Heart left ventricle (tissue), 16 donors: Measurements from ENCODE around the gene NFKB1. TPM values are rescaled to one million over a fixed set of nuclear protein-coding genes. Genes with fewer than 3 reads are reported as not detected.

ENCODE experiments used
- ATAC-seq, 4 donors: fragments of 200-7000 bp; cut with Tn5 transposase; one replicate each; pipeline ENCODE4 v1.9.1; 2020 to 2022; ENCODE audit warnings: moderate library complexity in 4 of 4, mild to moderate bottlenecking in 3 of 4, moderate number of reproducible peaks in 1 of 4
- DNase-seq, 5 donors: peaks; one replicate each; pipeline ENCODE4 v3.0.0-alpha.2; 2020
- H3K27ac ChIP-seq, 12 donors: fragments of 200-600 bp; sonication (generic) in 4 of 12; one replicate each; pipeline versions ENCODE4 v1.5.0 to v1.8.0; 2016 to 2022; ENCODE audit warnings: mild to moderate bottlenecking in 2 of 12
- H3K27me3 ChIP-seq, 9 donors: fragments of 200-600 bp; sonication (generic) in 2 of 9; one replicate each; pipeline versions ENCODE4 v1.5.1 to v1.8.0; 2016 to 2022; ENCODE audit warnings: mild to moderate bottlenecking in 3 of 9
- H3K36me3 ChIP-seq, 9 donors: fragments of 200-600 bp; sonication (generic) in 2 of 9; one replicate each; pipeline versions ENCODE4 v1.5.0 to v1.8.0; 2018 to 2022; ENCODE audit warnings: mild to moderate bottlenecking in 2 of 9
- H3K4me1 ChIP-seq, 12 donors: fragments of 200-600 bp; sonication (generic) in 4 of 12; one replicate each; pipeline versions ENCODE4 v1.5.0 to v1.8.0; 2016 to 2022; ENCODE audit warnings: mild to moderate bottlenecking in 3 of 12
- H3K4me3 ChIP-seq, 12 donors: fragments of 200-600 bp; sonication (generic) in 4 of 12; one replicate each; pipeline versions ENCODE4 v1.5.0 to v1.8.0; 2017 to 2022; ENCODE audit warnings: mild to moderate bottlenecking in 9 of 12, moderate library complexity in 4 of 12
- H3K9me3 ChIP-seq, 12 donors: fragments of 200-600 bp; sonication (generic) in 4 of 12; one replicate each; pipeline versions ENCODE4 v1.5.0 to v1.8.0; 2016 to 2022; ENCODE audit warnings: mild to moderate bottlenecking in 1 of 12
- POLR2A ChIP-seq, 2 donors: fragments of 450-650 bp; IDR thresholded peaks; one replicate each; pipeline ENCODE4 v1.6.1; 2017; ENCODE audit warnings: antibody characterized with exemption in 2 of 2, mild to moderate bottlenecking in 2 of 2, moderate library complexity in 2 of 2
- WGBS, 4 donors: extraction: QIAGEN DNeasy Blood & Tissue Kit in 2 of 4; methylation state at CpG; one replicate each; pipeline versions ENCODE4 v1.1.5 to v1.1.7; 2013 to 2018; 5-methylcytosine and 5-hydroxymethylcytosine counted together
- intact Hi-C, 10 donors: fragments of 100-400 bp; cut with DNase I; formaldehyde crosslinking; loops; one replicate each; pipeline versions ENCODE4 v1.11.1 to v1.14.2; 2022
- polyA plus RNA-seq, 2 donors: library from polyadenylated mRNA; stranded (reverse); fragments of 200-250 nt; gene quantifications; one replicate each; pipeline ENCODE4 v1.2.3, GENCODE V29; 2013
- total RNA-seq, 9 donors: library from RNA; depleted of rRNA in 2 of 9; stranded (reverse); fragments of >200 nt in 2 of 9; fragmentation: NEBNext Ultra II Directional in 3 of 9; extraction: Animal tissue kit (Norgen Biotek cat#: 25700) in 3 of 9; gene quantifications; one replicate each; pipeline versions ENCODE4 v1.1.0 to v1.2.4, GENCODE V29; 2016 to 2023
- TF ChIP-seq, protein P1 (sequence below), 12 donors: fragments of 200-600 bp; sonication (generic) in 4 of 12; IDR thresholded peaks; one replicate each; pipeline versions ENCODE4 v1.5.0 to v1.8.0; 2018 to 2022; ENCODE audit warnings: antibody characterized with exemption in 12 of 12, mild to moderate bottlenecking in 5 of 12
- donor health status: ischemic (EF 13 %, LVEDD 7.1; RV severe dilation, severe dysfunction).
- donor health status: healthy with polysubstance abuse.
- donor health status: DM: no; HTN: yes; CAD: no.
- donor health status: DM: no; HTN: no; CAD: no.
- donor health status: ischemic (EF 25% LVEDD 6.9; RV normal size, moderate dysfunction).
- donor health status: ischemic (EF 25% LVEDD 5.7; RV mildly dilated, moderate dysfunction).
- donor health status: healthy.
- donor health status: DM: yes; HTN: yes; CAD: no.
- donor health status: ischemic (EF 35%, LVEDD 5.7; RV mildly dilated, moderate dysfunction).
- donor health status: nonischemic (EF 11% LVEDD 7.7; RV severe dilation, severe dysfunction).
- donor health status: DM: yes; HTN: yes; CAD: no.
- donor health status: PGD.
- donor health status: ischemic (EF 29% LVEDD 5.4; RV normal size, mild dysfunction).
- donor health status: nonischemic (EF 23%, LVEDD 6.1; RV moderate dilation, normal function).

The NFKB1 gene
- total and polyA plus RNA-seq, 11 donors, result 4.8 to 34.1 (median 19.2) TPM

DNA sequence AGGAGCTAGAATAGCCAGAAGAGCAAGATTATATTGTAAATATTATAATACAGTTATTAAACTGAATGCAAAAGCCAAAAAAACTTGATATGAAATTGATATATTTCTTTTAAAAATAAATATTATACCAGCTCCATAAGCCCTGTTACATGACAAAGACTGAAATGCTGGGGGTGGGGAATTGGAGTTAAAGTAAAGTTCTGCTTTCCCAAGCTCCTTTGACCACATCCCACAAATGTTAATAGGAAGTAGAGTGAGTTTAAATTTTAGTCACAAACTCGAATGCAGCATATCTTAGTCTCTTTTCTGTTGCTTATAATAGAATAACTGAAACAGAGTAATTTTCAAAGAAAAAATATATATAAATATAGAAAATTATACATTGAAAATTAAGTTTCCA lies 46.9 kb upstream of the NFKB1 start:
- Histone ChIP-seq H3K4me3 (no peak overlapping the region), H3K27ac (no peak overlapping the region), H3K4me1 (peaks cover 0 to 3% (median 0%) of the 10 kb centered on the region in 12 donors), H3K27me3 (no peaks in the 10 kb centered on the region), H3K9me3 (peaks cover 0 to under 1% (median 0%) of the 10 kb centered on the region in 12 donors), H3K36me3 (no peaks in the 10 kb centered on the region)
- DNase-seq (no peak), ATAC-seq (no peak)
- TF ChIP-seq, protein P1, sequence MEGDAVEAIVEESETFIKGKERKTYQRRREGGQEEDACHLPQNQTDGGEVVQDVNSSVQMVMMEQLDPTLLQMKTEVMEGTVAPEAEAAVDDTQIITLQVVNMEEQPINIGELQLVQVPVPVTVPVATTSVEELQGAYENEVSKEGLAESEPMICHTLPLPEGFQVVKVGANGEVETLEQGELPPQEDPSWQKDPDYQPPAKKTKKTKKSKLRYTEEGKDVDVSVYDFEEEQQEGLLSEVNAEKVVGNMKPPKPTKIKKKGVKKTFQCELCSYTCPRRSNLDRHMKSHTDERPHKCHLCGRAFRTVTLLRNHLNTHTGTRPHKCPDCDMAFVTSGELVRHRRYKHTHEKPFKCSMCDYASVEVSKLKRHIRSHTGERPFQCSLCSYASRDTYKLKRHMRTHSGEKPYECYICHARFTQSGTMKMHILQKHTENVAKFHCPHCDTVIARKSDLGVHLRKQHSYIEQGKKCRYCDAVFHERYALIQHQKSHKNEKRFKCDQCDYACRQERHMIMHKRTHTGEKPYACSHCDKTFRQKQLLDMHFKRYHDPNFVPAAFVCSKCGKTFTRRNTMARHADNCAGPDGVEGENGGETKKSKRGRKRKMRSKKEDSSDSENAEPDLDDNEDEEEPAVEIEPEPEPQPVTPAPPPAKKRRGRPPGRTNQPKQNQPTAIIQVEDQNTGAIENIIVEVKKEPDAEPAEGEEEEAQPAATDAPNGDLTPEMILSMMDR (IDR thresholded peaks at IDR 0.05), result no peak
- no peak for TF ChIP-seq POLR2A (IDR thresholded peaks at IDR 0.05)
- 52 to 66% (median 58%) methylated on average over 1 of the region's 1 CpG for WGBS, 4 donors
- intact Hi-C loops, result loop anchor here in 7 of 10 donors (5.0 to 10.0 kb wide), 9 partner anchors 38 to 648 kb away; partner anchors contain the start of gene BDH2 (in 1 of the 7)

DNA sequence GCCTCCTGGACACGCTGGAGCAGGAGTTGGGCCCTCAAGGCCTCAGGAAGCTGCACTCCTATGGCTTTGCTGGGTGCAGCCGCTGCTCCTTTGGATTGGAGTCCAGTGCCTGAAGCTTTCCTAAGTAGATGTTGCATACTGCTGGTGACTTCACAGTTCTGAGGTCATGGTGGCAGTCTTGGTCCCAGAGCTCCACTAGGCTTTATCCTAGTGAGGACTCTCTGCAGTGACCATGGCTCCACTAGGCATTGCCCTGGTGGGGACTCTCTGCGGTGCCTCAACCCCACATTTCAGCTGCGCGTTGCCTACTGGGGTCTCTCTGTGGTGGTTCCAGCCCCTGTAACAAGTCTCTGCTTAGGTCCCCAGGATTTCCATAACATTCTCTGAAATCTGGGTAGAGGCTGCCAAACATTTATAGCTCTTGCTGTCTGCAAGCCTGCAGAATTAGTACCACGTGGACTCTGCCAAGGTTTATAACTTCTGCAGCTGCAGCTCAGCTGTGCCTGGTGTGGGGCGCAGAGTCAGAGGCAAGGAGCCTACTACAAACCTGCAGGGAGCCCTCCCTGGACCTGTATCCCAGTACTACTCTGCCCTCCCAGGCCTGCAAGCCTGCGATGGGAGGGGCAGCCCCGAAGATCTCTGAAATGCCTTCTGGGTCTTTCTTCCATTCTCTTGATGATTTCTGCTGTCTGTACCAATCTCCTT lies 46.0 kb upstream of the NFKB1 start:
- WGBS, 4 donors, result 80 to 93% (median 87%) methylated on average over 6 to 9 of the region's 9 CpGs
- H3K27me3 ChIP-seq, result no peaks in the 10 kb centered on the region
- H3K27ac ChIP-seq, result no peak overlapping the region
- peaks cover 0 to 7% (median 0%) of the 10 kb centered on the region in 12 donors for H3K9me3 ChIP-seq
- H3K4me3 ChIP-seq, result no peak overlapping the region
- intact Hi-C loops, result loop anchor here in 7 of 10 donors (5.0 to 10.0 kb wide), 10 partner anchors 37 to 647 kb away; partner anchors contain the start of gene BDH2 (in 1 of the 7)
- no peak for TF ChIP-seq POLR2A (IDR thresholded peaks at IDR 0.05)
- DNase-seq (no peak), ATAC-seq (no peak)
- H3K4me1 ChIP-seq, result peaks cover 0 to 3% (median 0%) of the 10 kb centered on the region in 12 donors
- no peaks in the 10 kb centered on the region for H3K36me3 ChIP-seq

DNA sequence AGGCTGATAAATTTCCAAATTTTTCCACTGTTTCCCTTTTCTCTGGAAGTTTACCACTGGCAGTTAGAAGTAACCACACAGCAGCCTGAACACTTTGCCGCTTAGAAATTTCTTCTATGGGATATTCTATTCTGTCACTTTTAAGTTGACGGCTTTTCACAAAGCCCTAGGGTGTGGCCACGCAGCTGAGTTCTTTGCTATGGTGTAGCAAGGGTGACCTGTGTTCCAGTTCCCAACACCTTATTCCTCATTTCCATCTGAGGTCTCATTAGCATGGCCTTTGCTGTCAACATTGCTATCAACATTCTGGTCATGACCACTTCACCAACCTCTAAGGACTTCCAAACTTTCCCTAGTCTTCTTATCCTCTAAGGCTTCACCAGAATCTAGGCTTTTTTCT lies 45.4 kb upstream of the NFKB1 start:
- Histone ChIP-seq H3K27me3 (no peaks in the 10 kb centered on the region), H3K36me3 (no peaks in the 10 kb centered on the region), H3K4me3 (no peak overlapping the region), H3K9me3 (peaks cover 0 to 14% (median 0%) of the 10 kb centered on the region in 12 donors), H3K4me1 (peaks cover 0 to 3% (median 0%) of the 10 kb centered on the region in 12 donors), H3K27ac (no peak overlapping the region)
- WGBS, 4 donors, result 80 to 97% (median 92%) methylated on average over 3 of the region's 3 CpGs
- TF ChIP-seq, protein P1 (IDR thresholded peaks at IDR 0.05), result no peak
- TF ChIP-seq POLR2A (IDR thresholded peaks at IDR 0.05), result no peak
- intact Hi-C loops, result loop anchor here in 3 of 10 donors (5.0 to 10.0 kb wide), 3 partner anchors 42 to 639 kb away; partner anchors contain the start of gene BDH2 (in 1 of the 3)
- no peak for DNase-seq
- ATAC-seq, result no peak

DNA sequence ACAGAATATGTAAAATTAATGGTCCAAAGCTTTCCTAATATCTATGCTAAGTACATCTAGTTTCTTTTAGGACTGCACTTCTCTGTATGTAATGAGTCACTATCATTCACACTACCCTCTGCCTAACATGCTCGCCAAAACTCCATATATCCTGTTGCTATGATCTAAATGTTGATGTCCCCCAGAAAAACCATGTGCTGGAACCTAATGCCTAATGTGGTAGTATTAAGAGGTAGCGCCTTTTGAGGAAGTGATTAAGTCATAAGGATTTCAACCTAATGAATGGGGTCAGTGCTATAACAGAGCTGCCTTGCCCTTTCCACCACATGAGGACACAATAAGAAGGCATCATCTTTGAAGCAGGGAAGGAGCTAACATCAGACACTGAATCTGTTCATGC lies 34.9 kb upstream of the NFKB1 start:
- Histone ChIP-seq H3K9me3 (peaks cover 0 to 8% (median 0%) of the 10 kb centered on the region in 12 donors), H3K27ac (no peak overlapping the region), H3K4me1 (no peaks in the 10 kb centered on the region), H3K27me3 (peaks cover 0 to 3% (median 0%) of the 10 kb centered on the region in 9 donors), H3K4me3 (no peak overlapping the region), H3K36me3 (no peaks in the 10 kb centered on the region)
- no peak for ATAC-seq
- TF ChIP-seq POLR2A (IDR thresholded peaks at IDR 0.05), result no peak
- TF ChIP-seq, protein P1 (IDR thresholded peaks at IDR 0.05), result no peak
- intact Hi-C loops, result no loop called here
- no peak for DNase-seq
- WGBS, 4 donors, result 79 to 89% (median 89%) methylated on average over 2 of the region's 2 CpGs
